GM21737 (cell line): Measurements from ENCODE around the gene IPO13.

Source experiments
- ATAC-seq: cut with Tn5 transposase; IDR thresholded peaks from one replicate; pipeline ENCODE4 v1.9.1; 2021; ENCODE audit warnings: mild to moderate bottlenecking, moderate library complexity; ENCODE audit not compliant: unreplicated experiment

Gene IPO13

GRCh38 chr1:44002606-44003157, 55.9 kb downstream of the IPO13 start:
- no peak for ATAC-seq

- ATAC-seq: no peak
These were observed 61.5 kb downstream of the IPO13 start for GRCh38 chr1:44008259-44008658.

- ATAC-seq: no peak
These were observed 64.3 kb downstream of the IPO13 start for GRCh38 chr1:44010935-44011471.

- ATAC-seq: no peak
These were observed 65.7 kb downstream of the IPO13 start for GRCh38 chr1:44012404-44012803.

- no peak for ATAC-seq
These were observed 66.3 kb downstream of the IPO13 start for GRCh38 chr1:44012941-44013609.

GRCh38 chr1:44013949-44014348, 67.2 kb downstream of the IPO13 start:
- no peak for ATAC-seq

- ATAC-seq: no peak
These were observed 67.8 kb downstream of the IPO13 start for GRCh38 chr1:44014365-44015104.

DNA sequence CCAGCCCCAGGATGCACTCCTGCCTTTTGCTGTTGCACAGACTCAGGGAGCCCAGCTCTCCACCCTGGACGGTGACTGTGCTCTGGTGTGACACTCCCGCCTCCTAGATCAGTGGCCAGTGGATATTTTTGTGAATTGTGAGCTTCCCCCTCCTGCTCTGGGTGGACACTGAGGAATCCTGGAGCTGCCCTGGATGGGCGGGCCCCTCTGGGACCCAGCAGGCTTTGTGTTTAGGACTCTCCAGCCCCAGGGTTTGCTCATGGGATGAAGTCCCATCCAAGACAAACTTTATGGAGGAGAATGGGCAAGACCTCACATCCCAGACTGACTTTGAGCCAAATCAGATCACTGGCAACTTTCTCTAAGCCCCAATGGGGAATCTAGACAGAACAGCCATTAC, 68.5 kb downstream of the IPO13 start:
- ATAC-seq: no peak

DNA sequence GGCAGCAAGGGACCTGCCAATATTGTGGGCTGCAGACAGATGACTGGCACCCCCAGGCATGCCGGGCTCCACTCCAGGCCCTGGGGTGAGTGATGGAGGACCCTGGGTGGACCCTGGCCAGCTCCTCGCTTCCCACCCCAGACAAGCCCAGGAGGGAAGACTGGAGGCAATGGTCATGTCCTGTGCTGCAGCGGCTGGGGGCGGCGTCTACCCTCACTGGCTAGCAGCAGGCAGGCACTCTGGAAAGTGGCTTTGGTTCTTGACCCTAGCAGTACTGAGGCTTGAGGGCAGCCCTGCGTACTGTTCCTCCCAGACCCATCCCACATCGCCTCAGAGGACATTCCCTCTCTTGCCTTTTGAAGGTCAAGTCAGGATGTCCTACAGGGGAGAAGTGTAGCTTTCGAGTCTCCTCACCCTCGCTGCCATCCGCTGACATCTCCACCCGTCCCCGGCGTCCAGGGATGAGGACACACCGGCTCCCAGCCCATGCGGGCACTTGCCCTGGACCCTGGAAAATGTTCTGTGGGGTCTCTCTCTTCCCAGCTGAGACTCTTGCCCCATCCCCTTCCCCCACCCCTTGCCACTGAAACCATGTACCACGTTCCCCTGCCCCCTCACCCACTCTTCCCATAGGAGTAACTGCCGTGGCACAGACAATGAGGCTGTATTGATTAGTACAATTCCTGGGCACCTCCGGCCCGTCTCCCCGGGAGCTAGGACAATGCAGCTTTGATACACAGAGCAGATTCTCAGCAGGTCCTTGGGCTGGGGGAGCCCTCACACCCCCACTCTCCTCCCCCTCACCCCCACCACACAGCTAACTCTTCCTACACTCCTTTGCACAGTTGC, 69.5 kb downstream of the IPO13 start:
- ATAC-seq: no peak

- ATAC-seq: no peak
These were observed 70.2 kb downstream of the IPO13 start for GRCh38 chr1:44016890-44017400.
